NOMO-1 treated with dmso at 0.1 percent for 144 hours (cell line): Measurements from ENCODE around the gene KRTAP24-1.

Experiments
- DNase-seq: peaks from one replicate; lab custom pipeline; 2025; ENCODE audit not compliant: unreplicated experiment; lab: John Stamatoyannopoulos, UW

KRTAP24-1 gene, protein sequence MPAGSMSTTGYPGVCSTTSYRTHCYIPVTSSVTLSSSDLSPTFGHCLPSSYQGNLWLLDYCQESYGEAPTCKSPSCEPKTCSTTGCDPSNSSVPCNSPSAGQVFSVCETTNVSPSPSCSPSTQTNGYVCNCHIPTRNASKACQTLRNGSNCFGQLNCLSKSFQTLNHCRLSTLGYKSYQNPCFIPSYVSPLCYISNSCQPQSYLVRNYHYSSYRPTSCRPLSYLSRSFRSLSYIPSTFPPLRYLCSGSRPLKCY

DNA sequence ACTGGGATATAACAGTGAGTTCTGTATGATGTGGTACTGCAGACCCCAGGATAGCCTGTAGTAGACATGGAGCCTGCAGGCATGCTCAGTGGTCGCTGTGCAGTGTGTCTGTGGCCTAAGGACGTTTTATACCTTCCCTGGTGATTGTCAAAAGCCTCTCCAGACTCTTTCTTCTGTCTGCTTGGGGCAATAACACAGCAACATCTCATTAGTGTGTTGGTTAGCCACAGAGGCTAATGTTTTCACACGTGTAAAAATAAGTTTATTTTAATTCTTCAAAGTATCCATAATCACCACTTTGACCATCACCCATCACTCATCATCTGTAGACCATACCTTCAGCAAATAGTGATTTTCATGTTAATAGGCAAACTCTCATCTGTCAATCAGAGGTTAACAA, at the start of gene KRTAP24-1:
TSS of gene KRTAP24-1 (minus strand) at position 101 of the 400 bp plus-strand sequence. CDS start at position 83, 18 bp downstream.
- DNase-seq, result no peak

- no peak for DNase-seq
Observed at GRCh38 chr21:30329203-30329875, 46.6 kb upstream of the KRTAP24-1 start.

GRCh38 chr21:30326390-30326789, 43.6 kb upstream of the KRTAP24-1 start:
- no peak for DNase-seq

DNA sequence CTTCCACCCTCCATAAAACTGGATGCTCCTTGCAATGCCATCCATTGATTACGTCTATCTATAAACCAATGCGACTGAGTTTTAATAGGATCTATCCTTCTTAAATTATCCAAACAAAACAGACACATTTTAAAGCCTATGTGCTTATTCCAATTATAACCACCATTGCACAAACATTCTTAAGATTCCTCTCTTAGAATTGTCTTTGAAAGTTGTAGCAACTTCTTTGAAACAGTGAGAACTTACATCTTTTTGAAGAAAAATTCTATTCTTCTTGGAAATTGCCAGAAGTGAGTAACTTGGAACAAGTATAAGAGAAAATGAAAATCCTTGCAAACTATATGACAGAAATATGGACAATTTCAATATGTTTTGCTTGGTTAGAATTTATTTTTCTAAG, 37.5 kb upstream of the KRTAP24-1 start, which contains the start of gene KRTAP26-1:
TSS of gene KRTAP26-1 (minus strand) at position 101 of the 400 bp plus-strand sequence. CDS start 280 bp downstream, outside the sequence.
- no peak for DNase-seq

DNA sequence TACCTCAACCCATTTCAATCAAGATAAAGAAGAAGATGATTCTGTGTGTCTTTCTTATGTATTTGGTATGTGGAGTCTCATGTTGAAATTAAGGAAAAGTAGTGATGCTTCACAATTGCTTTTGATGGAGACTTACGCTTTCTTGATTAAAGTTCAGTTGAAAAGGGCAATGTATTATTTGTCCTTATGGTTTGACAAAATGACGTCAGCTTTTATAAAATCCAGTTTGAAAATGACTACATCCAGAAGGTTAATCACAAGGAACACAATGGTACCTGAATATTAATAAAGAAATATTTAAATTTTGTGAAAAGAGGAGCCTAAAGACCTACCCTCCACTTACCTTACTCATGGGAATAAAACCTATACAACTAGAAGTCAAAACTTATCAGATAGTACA, 33.0 kb upstream of the KRTAP24-1 start:
- DNase-seq, result no peak

GRCh38 chr21:30306884-30307283, 24.1 kb upstream of the KRTAP24-1 start:
- DNase-seq, result no peak

- DNase-seq, result no peak
Observed at GRCh38 chr21:30305136-30305535, 22.4 kb upstream of the KRTAP24-1 start.

DNA sequence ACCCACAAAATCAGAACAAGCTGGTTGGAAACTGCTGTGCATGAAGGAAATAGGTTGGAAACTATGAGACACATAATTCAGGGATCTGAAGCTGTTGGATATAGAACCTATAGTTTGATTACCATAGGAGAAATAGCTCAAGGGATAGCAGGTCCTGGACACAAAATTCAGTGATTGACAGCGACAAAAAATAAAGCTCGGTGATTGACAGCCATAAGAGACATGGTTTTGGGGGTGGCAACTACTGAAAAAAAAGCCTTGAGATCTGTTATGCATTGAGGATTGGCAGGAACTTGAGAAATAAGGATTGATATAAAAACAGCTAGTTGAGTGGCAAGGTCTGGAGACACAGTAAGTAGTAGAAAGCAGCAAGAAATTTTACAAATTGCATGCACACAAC, 6.5 kb upstream of the KRTAP24-1 start, which contains the start of gene KRTAP25-1:
TSS of gene KRTAP25-1 (minus strand) at position 300 of the 400 bp plus-strand sequence. CDS start at position 276, 24 bp downstream.
- DNase-seq, result no peak

GRCh38 chr21:30271611-30272010, 11.1 kb downstream of the KRTAP24-1 start:
- DNase-seq, result no peak

- DNase-seq, result no peak
Observed at GRCh38 chr21:30271156-30271555, 11.6 kb downstream of the KRTAP24-1 start.

GRCh38 chr21:30269803-30270530, 12.8 kb downstream of the KRTAP24-1 start:
- DNase-seq, result no peak

DNA sequence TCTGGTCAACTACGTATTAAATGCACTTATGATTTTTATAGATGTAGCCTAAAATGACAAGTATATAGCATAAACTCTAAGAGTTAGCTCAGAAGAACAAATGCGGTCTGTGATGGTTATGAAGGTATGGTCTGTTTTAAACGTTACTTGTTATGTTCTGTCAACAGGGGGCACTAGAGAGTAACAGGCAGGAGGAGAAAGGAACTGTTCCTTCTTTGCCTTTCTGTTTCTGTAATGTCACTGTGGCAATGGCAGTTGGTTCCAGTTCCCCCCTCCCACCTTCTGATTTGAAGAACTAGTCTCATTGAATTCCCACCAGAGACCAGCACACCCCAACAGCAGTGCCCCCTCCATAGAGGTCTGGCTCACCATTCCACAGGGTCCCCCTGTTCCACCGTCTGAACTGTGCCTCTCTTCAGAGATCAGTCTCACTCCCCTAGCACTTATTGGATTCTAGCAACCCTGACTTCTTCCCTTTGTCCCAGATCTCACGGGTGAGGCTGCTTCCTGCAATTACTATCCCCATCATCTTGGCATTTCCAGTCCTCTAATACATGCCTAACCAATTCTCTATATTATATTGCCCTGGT, 14.0 kb downstream of the KRTAP24-1 start:
- DNase-seq, result no peak

DNA sequence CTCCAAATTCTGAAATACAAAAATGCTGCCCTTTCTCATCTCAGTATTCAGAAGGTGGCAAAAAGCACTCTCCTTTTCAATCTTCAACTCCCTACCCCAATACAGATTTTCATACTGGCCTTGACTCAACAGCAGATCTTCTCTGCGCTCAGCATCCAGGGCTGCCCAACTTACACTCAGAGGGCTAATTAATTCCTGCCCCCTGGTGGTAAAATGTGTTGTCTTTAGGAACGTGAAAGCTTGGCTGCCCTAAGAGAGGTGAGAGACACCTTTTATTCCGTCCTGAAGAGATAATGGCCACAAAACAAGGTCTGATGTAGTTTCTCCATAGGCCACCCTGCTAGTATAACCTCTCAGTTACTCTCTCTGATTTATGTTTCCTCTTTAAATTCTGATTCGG, 25.0 kb downstream of the KRTAP24-1 start:
- no peak for DNase-seq

DNA sequence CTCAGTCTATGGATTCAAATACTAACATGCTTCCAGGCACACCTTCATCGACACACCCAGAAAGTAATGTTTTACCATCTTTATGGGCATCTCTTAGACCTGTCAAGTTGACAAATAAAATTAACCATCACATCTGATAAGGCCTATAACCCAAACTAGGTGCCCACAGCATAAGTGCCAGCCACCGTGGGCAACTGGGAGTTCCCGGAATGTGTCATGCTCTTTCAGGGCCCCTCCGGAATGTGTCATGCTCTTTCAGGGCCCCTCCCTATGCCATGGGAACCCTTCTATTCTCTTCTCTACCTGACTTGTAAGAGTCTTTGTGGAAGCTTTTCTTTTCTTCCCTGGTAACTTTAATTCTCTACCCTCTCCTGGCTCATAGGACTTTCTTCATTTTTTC, 26.6 kb downstream of the KRTAP24-1 start:
- DNase-seq, result no peak

DNA sequence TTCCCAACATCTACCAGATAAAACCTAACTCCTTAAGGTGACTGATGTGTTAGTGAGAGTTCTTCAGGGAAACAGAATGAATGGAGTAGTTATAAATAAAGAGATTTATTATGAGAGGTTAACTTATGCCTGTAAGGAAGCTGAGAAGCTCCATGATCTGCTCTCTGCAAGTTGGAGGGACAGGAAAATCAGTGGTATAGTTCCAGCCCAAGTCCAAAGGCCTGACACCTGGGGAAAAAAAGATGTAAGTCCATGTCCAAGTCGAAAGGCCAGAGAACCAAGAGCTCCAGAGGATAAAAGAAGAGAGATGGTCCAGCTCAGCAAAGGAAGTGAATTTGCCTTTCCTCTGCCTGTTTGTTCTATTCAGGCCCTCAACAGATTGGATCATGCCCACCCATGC, 27.1 kb downstream of the KRTAP24-1 start:
- DNase-seq, result no peak

DNA sequence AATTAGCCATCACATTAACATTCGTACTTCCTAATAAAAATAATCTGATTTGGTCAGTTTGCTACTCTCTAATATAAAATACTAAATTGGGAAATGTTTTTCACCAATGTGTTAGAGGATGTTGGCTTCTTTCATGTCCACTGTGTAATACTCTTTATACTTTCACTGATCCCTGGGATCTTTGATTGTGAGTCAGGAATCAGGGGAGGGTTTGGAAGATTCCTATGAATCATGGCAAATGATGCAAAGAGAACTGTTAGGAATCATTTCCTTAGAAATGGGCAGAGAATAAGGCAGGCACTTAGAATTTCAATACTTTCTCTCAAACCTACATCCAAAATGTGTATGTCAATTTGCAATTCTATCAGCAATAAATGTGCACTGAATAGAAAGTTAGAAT, 31.0 kb downstream of the KRTAP24-1 start:
- DNase-seq, result no peak

DNA sequence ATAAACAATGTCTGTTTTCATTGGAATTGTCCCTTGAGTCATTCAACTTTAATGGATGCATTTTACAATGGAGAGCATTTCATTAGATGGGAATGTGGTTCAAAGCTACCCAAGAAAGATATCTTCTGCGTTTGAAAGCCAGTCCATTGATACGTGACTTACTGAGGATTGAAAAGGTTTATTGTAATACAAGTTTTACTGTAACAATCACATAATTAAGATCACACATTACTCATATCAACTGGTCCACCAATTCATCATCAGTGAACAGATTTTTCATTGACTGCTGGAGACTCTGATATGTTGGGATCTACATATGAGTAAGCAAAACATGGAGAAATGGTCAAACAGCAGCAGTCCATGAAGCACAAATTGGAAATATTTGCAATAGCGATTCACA, 32.8 kb downstream of the KRTAP24-1 start:
- no peak for DNase-seq

DNA sequence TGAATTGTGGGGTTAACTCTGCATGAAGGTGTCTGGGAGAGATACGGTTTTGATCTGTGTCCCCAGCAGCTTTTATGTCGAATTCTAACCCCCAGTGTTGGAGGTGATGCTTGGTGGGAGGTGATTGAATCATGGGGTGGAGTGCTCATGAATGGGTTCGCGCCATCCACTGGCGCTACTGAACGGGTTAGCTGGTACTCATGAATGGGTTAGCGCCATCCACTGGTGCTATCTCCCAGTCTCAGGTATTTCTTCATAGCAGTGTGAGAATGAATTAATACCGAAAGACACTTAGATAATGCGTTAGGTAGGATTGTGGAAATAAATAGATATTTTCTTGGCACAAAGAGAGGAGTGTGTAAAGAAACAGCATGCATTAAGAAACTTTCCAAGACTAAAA, 33.9 kb downstream of the KRTAP24-1 start:
- no peak for DNase-seq

- no peak for DNase-seq
Observed at GRCh38 chr21:30245061-30245460, 37.7 kb downstream of the KRTAP24-1 start.

DNA sequence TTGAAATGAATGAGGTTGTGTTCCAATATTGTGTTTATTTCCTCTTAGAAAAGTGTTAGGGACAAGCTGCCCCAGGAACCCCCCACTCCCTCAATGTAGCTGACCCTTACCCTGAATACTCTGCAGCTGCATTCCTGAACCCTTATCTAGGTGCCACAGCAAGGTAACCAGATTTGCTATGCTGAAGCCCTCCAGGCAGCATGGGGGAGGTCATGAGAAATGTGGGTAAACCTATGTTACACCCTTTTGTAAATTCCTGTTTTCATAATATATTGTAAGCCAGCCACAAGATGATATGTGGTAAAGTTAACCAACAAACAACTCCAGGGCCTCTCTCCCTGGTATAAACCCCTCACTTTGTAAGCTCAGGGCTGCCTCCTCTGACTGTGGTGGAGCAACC, 39.1 kb downstream of the KRTAP24-1 start:
- no peak for DNase-seq

DNA sequence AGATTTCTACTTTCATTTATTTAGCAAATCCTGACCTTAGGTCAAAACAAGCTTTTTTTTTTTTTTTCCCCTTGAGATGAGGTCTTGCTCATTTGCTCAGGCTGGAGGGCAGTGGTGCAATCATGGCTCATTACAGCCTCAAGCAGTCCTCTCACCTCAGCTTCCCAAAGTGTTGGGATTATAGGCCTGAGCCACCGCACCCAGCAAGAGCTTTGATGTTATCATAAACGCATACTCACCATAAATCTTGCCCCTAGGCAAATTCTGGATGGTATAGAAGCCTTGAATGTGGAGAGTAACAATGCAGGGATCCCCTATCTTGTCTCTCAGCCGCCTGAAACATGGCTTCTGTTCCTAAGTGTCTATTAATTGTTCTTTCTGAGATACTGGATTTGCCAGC, 42.1 kb downstream of the KRTAP24-1 start:
- DNase-seq, result no peak
